Keratinocyte (primary cell): ENCODE data around the gene SPATA19. TPM values are rescaled to one million over a fixed set of nuclear protein-coding genes. Genes with fewer than 3 reads are reported as not detected.

ENCODE experiments used
- DNase-seq: peaks from one replicate; pipeline ENCODE4 v3.0.0-alpha.2; 2011; ENCODE audit warnings: low read depth, missing footprints, low spot score
- FAIRE-seq: peaks from 2 replicates; lab custom pipeline; 2011; peaks lifted over from hg19 to GRCh38; lab: Jason Lieb, UNC
- H2AFZ ChIP-seq: 2 replicates; pipeline ENCODE4 v1.6.0; 2012; ENCODE audit warnings: low read length, control low read depth, inconsistent platforms; ENCODE audit not compliant: control insufficient read depth
- H3K27ac ChIP-seq: 2 replicates; pipeline ENCODE4 v1.5.1; 2011; ENCODE audit warnings: low read length; ENCODE audit not compliant: control insufficient read depth, insufficient read depth
- H3K27me3 ChIP-seq: 3 replicates; pipeline ENCODE4 v1.6.0; 2011; ENCODE audit warnings: low read length; ENCODE audit not compliant: control insufficient read depth, insufficient read depth; ENCODE audit errors: extremely low read depth
- H3K36me3 ChIP-seq, 2 experiments: 2 replicates in 1 of 2; 3 replicates in 1 of 2; pipeline ENCODE4 v1.5.1; 2011; ENCODE audit warnings: low read length in 2 of 2, mild to moderate bottlenecking in 1 of 2; ENCODE audit not compliant: control insufficient read depth in 2 of 2, insufficient read depth in 2 of 2; ENCODE audit errors: extremely low read depth in 1 of 2
- H3K4me1 ChIP-seq: 3 replicates; pipeline ENCODE4 v1.5.1; 2011; ENCODE audit warnings: low read length; ENCODE audit not compliant: control insufficient read depth, insufficient read depth; ENCODE audit errors: extremely low read depth
- H3K4me2 ChIP-seq: 3 replicates; pipeline ENCODE4 v1.6.0; 2011; ENCODE audit warnings: low read depth, low read length; ENCODE audit not compliant: control insufficient read depth, insufficient read depth; ENCODE audit errors: extremely low read depth
- H3K4me3 ChIP-seq, 3 experiments: fragments of 200-600 bp in 1 of 3; sonication (generic) in 1 of 3; 2 replicates in 2 of 3; 3 replicates in 1 of 3; pipeline ENCODE4 v1.5.1; 2011 to 2016; ENCODE audit warnings: low read length in 3 of 3, mild to moderate bottlenecking in 3 of 3, control low read depth in 2 of 3, inconsistent platforms in 1 of 3, low read depth in 1 of 3, mixed read lengths in 1 of 3, mixed run types in 1 of 3, moderate library complexity in 1 of 3; ENCODE audit not compliant: control insufficient read depth in 2 of 3, insufficient read depth in 2 of 3; ENCODE audit errors: extremely low read depth in 1 of 3
- H3K79me2 ChIP-seq: 2 replicates; pipeline ENCODE4 v1.6.0; 2012; ENCODE audit warnings: low read length; ENCODE audit not compliant: control insufficient read depth, insufficient read depth
- H3K9ac ChIP-seq: 3 replicates; pipeline ENCODE4 v1.6.0; 2011; ENCODE audit warnings: low read length; ENCODE audit not compliant: control insufficient read depth, insufficient read depth; ENCODE audit errors: extremely low read depth
- H3K9me1 ChIP-seq: 3 replicates; pipeline ENCODE4 v1.6.0; 2011; ENCODE audit warnings: low read length; ENCODE audit not compliant: control insufficient read depth, insufficient read depth; ENCODE audit errors: extremely low read depth
- H3K9me3 ChIP-seq: 2 replicates; pipeline ENCODE4 v1.5.1; 2012; ENCODE audit warnings: low read depth, low read length; ENCODE audit not compliant: control insufficient read depth
- H4K20me1 ChIP-seq: 3 replicates; pipeline ENCODE4 v1.6.0; 2011; ENCODE audit warnings: low read length; ENCODE audit not compliant: control insufficient read depth, insufficient read depth; ENCODE audit errors: extremely low read depth
- EZH2 ChIP-seq: IDR thresholded peaks from one replicate; pipeline ENCODE4 v1.6.1; 2012; ENCODE audit warnings: inconsistent platforms, mild to moderate bottlenecking, low read length, moderate library complexity
- dilution Hi-C: fragments of 300-500 bp; cut with MboI; formaldehyde crosslinking; loops from one replicate; pipeline ENCODE4 v1.7.0; 2020; ENCODE audit warnings: low sequenced_read_pairs; ENCODE audit not compliant: extremely low pct_ligation_motif_present
- polyA plus RNA-seq, 5 experiments: library from polyadenylated mRNA; depleted of rRNA in 3 of 5; stranded (reverse) in 3 of 5; stranded (forward) in 1 of 5; unstranded in 1 of 5; fragments of >200 nt; gene quantifications; 1 replicate in 1 of 5; 2 replicates in 3 of 5; 3 replicates in 1 of 5; pipeline versions ENCODE4 v1.2.1 to v1.2.3, GENCODE V29; 2011 to 2012; ENCODE audit warnings: missing spikeins in 2 of 5, low read depth in 1 of 5, low replicate concordance in 1 of 5
- TF ChIP-seq, protein P1 (sequence below), 3 experiments: IDR thresholded peaks in 1 of 3; conservative IDR thresholded peaks in 1 of 3; optimal IDR thresholded peaks in 1 of 3; 2 replicates in 2 of 3; 3 replicates in 1 of 3; pipeline versions ENCODE3 to v1.5.1; 2011; ENCODE audit warnings: low read length in 3 of 3, mild to moderate bottlenecking in 3 of 3, moderate library complexity in 2 of 3, control low read depth in 1 of 3, inconsistent platforms in 1 of 3; ENCODE audit not compliant: insufficient read depth in 2 of 3; ENCODE audit errors: extremely low read depth in 1 of 3

Gene SPATA19
- polyA plus RNA-seq, 1 donor (not counting 4 experiments of a cell fraction or from before 2014, with no cell fraction given) = 0.26 TPM

- H3K9ac ChIP-seq = no peak overlapping the region
- no peak for FAIRE-seq
- H3K4me3 ChIP-seq = no peak overlapping the region
- no peaks in the 10 kb centered on the region for H3K79me2 ChIP-seq
- no peak overlapping the region for H2AFZ ChIP-seq
- no peaks in the 10 kb centered on the region for H4K20me1 ChIP-seq
- H3K36me3 ChIP-seq = no peaks in the 10 kb centered on the region
- no peaks in the 10 kb centered on the region for H3K9me3 ChIP-seq
- TF ChIP-seq, protein P1, sequence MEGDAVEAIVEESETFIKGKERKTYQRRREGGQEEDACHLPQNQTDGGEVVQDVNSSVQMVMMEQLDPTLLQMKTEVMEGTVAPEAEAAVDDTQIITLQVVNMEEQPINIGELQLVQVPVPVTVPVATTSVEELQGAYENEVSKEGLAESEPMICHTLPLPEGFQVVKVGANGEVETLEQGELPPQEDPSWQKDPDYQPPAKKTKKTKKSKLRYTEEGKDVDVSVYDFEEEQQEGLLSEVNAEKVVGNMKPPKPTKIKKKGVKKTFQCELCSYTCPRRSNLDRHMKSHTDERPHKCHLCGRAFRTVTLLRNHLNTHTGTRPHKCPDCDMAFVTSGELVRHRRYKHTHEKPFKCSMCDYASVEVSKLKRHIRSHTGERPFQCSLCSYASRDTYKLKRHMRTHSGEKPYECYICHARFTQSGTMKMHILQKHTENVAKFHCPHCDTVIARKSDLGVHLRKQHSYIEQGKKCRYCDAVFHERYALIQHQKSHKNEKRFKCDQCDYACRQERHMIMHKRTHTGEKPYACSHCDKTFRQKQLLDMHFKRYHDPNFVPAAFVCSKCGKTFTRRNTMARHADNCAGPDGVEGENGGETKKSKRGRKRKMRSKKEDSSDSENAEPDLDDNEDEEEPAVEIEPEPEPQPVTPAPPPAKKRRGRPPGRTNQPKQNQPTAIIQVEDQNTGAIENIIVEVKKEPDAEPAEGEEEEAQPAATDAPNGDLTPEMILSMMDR (optimal IDR thresholded peaks at IDR 0.05 in 1 of 3, IDR thresholded peaks at IDR 0.05 in 1 of 3, conservative IDR thresholded peaks at IDR 0.05 in 1 of 3; ENCODE audit: extremely low read depth in 1 of 3, insufficient read depth in 2 of 3, low read length in 3 of 3) = no peak
- TF ChIP-seq EZH2 = no peak
- H3K4me2 ChIP-seq = no peak overlapping the region
- dilution Hi-C loops = no loop called here
- no peak overlapping the region for H3K27ac ChIP-seq
- H3K27me3 ChIP-seq = no peaks in the 10 kb centered on the region
- DNase-seq = no peak
- no peaks in the 10 kb centered on the region for H3K4me1 ChIP-seq
- H3K9me1 ChIP-seq = no peaks in the 10 kb centered on the region
These were observed 29.0 kb downstream of the SPATA19 start for GRCh38 chr11:133816146-133816870.

- H3K4me3 ChIP-seq = no peak overlapping the region
- no peak overlapping the region for H3K27ac ChIP-seq
- H3K4me2 ChIP-seq = no peak overlapping the region
- H3K36me3 ChIP-seq = no peaks in the 10 kb centered on the region
- no peak overlapping the region for H3K9ac ChIP-seq
- no peaks in the 10 kb centered on the region for H3K79me2 ChIP-seq
- H3K9me3 ChIP-seq = no peaks in the 10 kb centered on the region
- H3K4me1 ChIP-seq = no peaks in the 10 kb centered on the region
- no peaks in the 10 kb centered on the region for H4K20me1 ChIP-seq
- TF ChIP-seq EZH2 = no peak
- TF ChIP-seq, protein P1 (optimal IDR thresholded peaks at IDR 0.05 in 1 of 3, IDR thresholded peaks at IDR 0.05 in 1 of 3, conservative IDR thresholded peaks at IDR 0.05 in 1 of 3; ENCODE audit: extremely low read depth in 1 of 3, insufficient read depth in 2 of 3, low read length in 3 of 3) = no peak
- no peak overlapping the region for H2AFZ ChIP-seq
- H3K27me3 ChIP-seq = no peaks in the 10 kb centered on the region
- FAIRE-seq = no peak
- DNase-seq = no peak
- dilution Hi-C loops = no loop called here
- H3K9me1 ChIP-seq = no peaks in the 10 kb centered on the region
These were observed 29.7 kb downstream of the SPATA19 start for GRCh38 chr11:133815636-133816035.
